K562 (cell line): ENCODE data around the gene CIAO2A. TPM values are rescaled to one million over a fixed set of nuclear protein-coding genes. Genes with fewer than 3 reads are reported as not detected.

Source experiments
- CBFA2T2 ChIP-seq: fragments of 450-650 bp; conservative IDR thresholded peaks from 2 replicates; pipeline ENCODE4 v1.6.1; 2017; ENCODE audit warnings: mild to moderate bottlenecking
- L3MBTL2 ChIP-seq: fragments of 450-650 bp; IDR thresholded peaks from 2 replicates; pipeline ENCODE4 v1.6.1; 2016; ENCODE audit warnings: mild to moderate bottlenecking, moderate library complexity
- LARP7 ChIP-seq: fragments of 450-650 bp; IDR thresholded peaks from 2 replicates; pipeline ENCODE4 v1.6.1; 2016
- NFYB ChIP-seq: IDR thresholded peaks from 2 replicates; pipeline ENCODE4 v1.6.1; 2011; ENCODE audit warnings: mild to moderate bottlenecking, moderate library complexity; ENCODE audit not compliant: insufficient read length; ENCODE audit errors: extremely low read depth
- PHB ChIP-seq: fragments of 250-450 bp; sonication (Bioruptor Pico); IDR thresholded peaks from 2 replicates; pipeline ENCODE4 v1.5.0; 2021
- RERE ChIP-seq: sonication (generic); formaldehyde crosslinking; IDR thresholded peaks from 2 replicates; pipeline ENCODE4 v1.8.0; 2023; ENCODE audit warnings: missing genetic modification reagents, mild to moderate bottlenecking, borderline replicate concordance
- SMARCC2 ChIP-seq: fragments of 450-650 bp; IDR thresholded peaks from 2 replicates; pipeline ENCODE4 v1.6.1; 2017; ENCODE audit warnings: antibody characterized with exemption, moderate library complexity, mild to moderate bottlenecking, low read depth
- TSHZ1 ChIP-seq: fragments of 250-450 bp; sonication (Bioruptor Pico); IDR thresholded peaks from 2 replicates; pipeline ENCODE4 v1.4.0; 2020; ENCODE audit warnings: mild to moderate bottlenecking, moderate library complexity
- ZBTB49 ChIP-seq: sonication (generic); formaldehyde crosslinking; IDR thresholded peaks from 2 replicates; pipeline ENCODE4 v1.8.0; 2022; ENCODE audit warnings: missing genetic modification reagents, mild to moderate bottlenecking, borderline replicate concordance
- ZKSCAN8 ChIP-seq: fragments of 200-800 bp; sonication (Bioruptor generic); IDR thresholded peaks from 2 replicates; pipeline ENCODE4 v1.6.1; 2016; ENCODE audit warnings: missing genetic modification characterization, missing compliant biosample characterization
- ZNF277 ChIP-seq: fragments of 250-450 bp; sonication (Bioruptor Pico); IDR thresholded peaks from 2 replicates; pipeline ENCODE4 v1.8.0; 2022; ENCODE audit warnings: inconsistent platforms, mild to moderate bottlenecking, moderate library complexity, borderline replicate concordance
- polyA plus RNA-seq, 8 experiments: library from polyadenylated mRNA; depleted of rRNA in 4 of 8; stranded (reverse) in 5 of 8; unstranded in 3 of 8; fragments of >200 nt; fragmentation: Nextera tagmentation in 2 of 8; fragmentation: Illumina TruSeq in 1 of 8; extraction: Ambion mirVana in 2 of 8; extraction: Trizol in 1 of 8; gene quantifications; 2 replicates each; pipeline versions ENCODE4 v1.2.1 to v1.2.3, GENCODE V29; 2011 to 2014; ENCODE audit warnings: inconsistent platforms in 1 of 8, missing spikeins in 1 of 8
- total RNA-seq, 7 experiments: library from RNA; depleted of rRNA in 6 of 7; stranded (reverse); fragments of >200 nt in 6 of 7; fragmentation: Illumina TruSeq in 2 of 7; extraction: Trizol in 2 of 7; gene quantifications; 2 replicates each; pipeline versions ENCODE4 v1.2.1 to v1.2.3, GENCODE V29; 2011 to 2021; ENCODE audit warnings: low replicate concordance in 1 of 7

Gene CIAO2A
- total and polyA plus RNA-seq, 9 of the 15 experiments (the other 6 are each of a cell fraction or from before 2014, with no cell fraction given) = 161 to 429 (median 313) TPM

DNA sequence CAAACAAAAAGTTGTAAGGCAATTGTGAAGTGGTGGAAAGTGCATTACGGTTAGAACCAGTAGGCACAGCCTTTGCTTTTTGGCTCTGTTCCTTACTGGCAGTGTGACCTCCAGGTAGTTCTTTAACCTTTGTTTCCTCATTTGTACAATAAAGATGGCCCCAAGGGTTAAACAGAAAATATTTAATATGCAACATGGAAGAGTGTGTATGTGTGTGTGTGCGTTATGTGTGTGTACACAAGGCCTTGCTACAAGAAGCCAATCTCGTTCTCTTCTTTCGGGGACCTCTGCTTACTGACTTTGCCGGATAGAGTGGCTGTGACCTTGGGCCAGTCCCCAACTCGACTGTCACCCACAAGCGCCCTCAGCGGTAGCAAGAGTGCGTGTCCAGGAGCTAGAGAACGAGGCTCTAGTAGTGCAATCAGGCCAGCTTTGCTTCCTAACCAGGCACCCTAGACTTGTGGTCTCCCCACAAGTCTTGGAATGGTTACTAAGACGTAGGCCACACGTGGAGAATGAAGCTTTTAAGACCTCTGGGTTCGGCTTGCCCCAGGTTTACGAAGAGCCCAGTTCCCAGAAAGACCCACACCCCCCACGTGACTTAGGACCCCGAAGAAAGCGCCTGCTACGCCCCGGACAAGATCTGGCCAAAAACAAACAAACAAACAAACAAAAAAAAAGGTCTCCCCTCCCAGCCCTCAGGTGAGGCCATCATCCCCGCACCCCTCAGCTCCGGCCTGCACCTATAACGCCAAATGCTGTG, 593 bp downstream of the CIAO2A start (continued):
- TF ChIP-seq NFYB (no peak), ZKSCAN8 (CRISPR knock-in tag) (no peak), ZBTB49 (no peak), RERE (CRISPR knock-in tag) (no peak), ZNF277 (CRISPR knock-in tag) (no peak), L3MBTL2 (peak; percentile 41), SMARCC2 (no peak), LARP7 (no peak; the same call in 1 of the 2 replicates), PHB (no peak), TSHZ1 (no peak), CBFA2T2 (peak; percentile 42)
